Panc1 (cell line): ENCODE data around the gene GSS. TPM values are rescaled to one million over a fixed set of nuclear protein-coding genes. Genes with fewer than 3 reads are reported as not detected.

ENCODE experiments used
- ATAC-seq: fragments of 200-7000 bp; cut with Tn5 transposase; 2 replicates; pipeline ENCODE4 v1.9.1; 2020; ENCODE audit warnings: mild to moderate bottlenecking, moderate library complexity
- BruUV-seq: library from RNA; stranded (reverse); fragments of 400-500 nt; replicated peaks from 2 replicates; lab custom pipeline; 2021; lab: Mats Ljungman, UMichigan
- CTCF ChIA-PET: fragments of 300-600 bp; sonication (Branson Sonifier 250); formaldehyde crosslinking; loops from one replicate; lab custom pipeline; 2022; ENCODE audit warnings: antibody characterized with exemption; lab: Charles Lee
- POLR2A ChIA-PET: fragments of 300-600 bp; sonication (Branson Sonifier 250); formaldehyde crosslinking; loops from one replicate; lab custom pipeline; 2022; ENCODE audit warnings: antibody characterized with exemption; lab: Charles Lee
- DNase-seq: peaks from one replicate; pipeline ENCODE4 v3.0.0-alpha.2; 2010; ENCODE audit warnings: low read depth, low spot score
- H3K27ac ChIP-seq: 2 replicates; pipeline ENCODE4 v1.5.1; 2011; ENCODE audit warnings: mild to moderate bottlenecking, low read length, inconsistent platforms
- H3K27me3 ChIP-seq: fragments of 200-500 bp; sonication (Bioruptor generic); 2 replicates; pipeline ENCODE4 v1.6.0; 2014; ENCODE audit warnings: low read length, inconsistent platforms; ENCODE audit not compliant: control insufficient read depth, insufficient read depth
- H3K36me3 ChIP-seq: fragments of 200-500 bp; sonication (Bioruptor generic); 2 replicates; pipeline ENCODE4 v1.5.1; 2014; ENCODE audit warnings: inconsistent platforms, mild to moderate bottlenecking, low read length, moderate library complexity; ENCODE audit not compliant: control insufficient read depth, insufficient read depth
- H3K4me1 ChIP-seq: 2 replicates; pipeline ENCODE4 v1.5.1; 2011; ENCODE audit warnings: inconsistent platforms, mild to moderate bottlenecking, low read length, moderate library complexity; ENCODE audit not compliant: control insufficient read depth, insufficient read depth
- H3K4me3 ChIP-seq, 2 experiments: 2 replicates each; pipeline ENCODE4 v1.5.1; 2011 to 2012; ENCODE audit warnings: low read depth in 2 of 2, low read length in 2 of 2, mild to moderate bottlenecking in 2 of 2, inconsistent platforms in 1 of 2, moderate library complexity in 1 of 2
- H3K9me3 ChIP-seq: fragments of 200-500 bp; sonication (Bioruptor generic); 2 replicates; pipeline ENCODE4 v1.5.1; 2014; ENCODE audit warnings: low read depth, mild to moderate bottlenecking, inconsistent platforms, low read length, moderate library complexity; ENCODE audit not compliant: control insufficient read depth, insufficient read depth
- POLR2AphosphoS5 ChIP-seq: IDR thresholded peaks from 2 replicates; pipeline ENCODE4 v1.6.1; 2012; ENCODE audit warnings: mild to moderate bottlenecking, low read depth, low read length, moderate library complexity
- SIN3A ChIP-seq: IDR thresholded peaks from 2 replicates; pipeline ENCODE4 v1.6.1; 2012; ENCODE audit warnings: low read depth, mild to moderate bottlenecking, low read length, moderate library complexity, borderline replicate concordance; ENCODE audit not compliant: insufficient read depth
- TCF7L2 ChIP-seq: IDR thresholded peaks from 2 replicates; pipeline ENCODE4 v1.6.1; 2011; ENCODE audit warnings: mild to moderate bottlenecking, low read depth, low read length, inconsistent platforms
- in situ Hi-C: cut with HindIII; loops from 2 replicates; pipeline ENCODE4 v1.10.0; 2016; ENCODE audit warnings: low sequenced_read_pairs, low pct_unique_long_range_greater_than_20kb
- intact Hi-C: fragments of 100-400 bp; cut with micrococcal nuclease; formaldehyde crosslinking; loops from one replicate; pipeline ENCODE4 v1.10.0; 2022; ENCODE audit not compliant: unreplicated experiment
- total RNA-seq: library from RNA; stranded (reverse); gene quantifications from one replicate; pipeline ENCODE4 v1.2.1, GENCODE V29; 2021; ENCODE audit not compliant: unreplicated experiment
- TF ChIP-seq, protein P1 (sequence below), 2 experiments: IDR thresholded peaks; 2 replicates each; pipeline ENCODE4 v1.6.1; 2011 to 2012; ENCODE audit warnings: low read depth in 2 of 2, control low read depth in 1 of 2, low read length in 1 of 2, mild to moderate bottlenecking in 1 of 2, moderate library complexity in 1 of 2; ENCODE audit not compliant: insufficient read depth in 1 of 2
- TF ChIP-seq, protein P2 (sequence below): fragments of 450-650 bp; IDR thresholded peaks from 2 replicates; pipeline ENCODE4 v1.5.1; 2017; ENCODE audit warnings: mild to moderate bottlenecking

The GSS gene
- total RNA-seq, 1 experiment from 2014 or later: 64.8 TPM

DNA sequence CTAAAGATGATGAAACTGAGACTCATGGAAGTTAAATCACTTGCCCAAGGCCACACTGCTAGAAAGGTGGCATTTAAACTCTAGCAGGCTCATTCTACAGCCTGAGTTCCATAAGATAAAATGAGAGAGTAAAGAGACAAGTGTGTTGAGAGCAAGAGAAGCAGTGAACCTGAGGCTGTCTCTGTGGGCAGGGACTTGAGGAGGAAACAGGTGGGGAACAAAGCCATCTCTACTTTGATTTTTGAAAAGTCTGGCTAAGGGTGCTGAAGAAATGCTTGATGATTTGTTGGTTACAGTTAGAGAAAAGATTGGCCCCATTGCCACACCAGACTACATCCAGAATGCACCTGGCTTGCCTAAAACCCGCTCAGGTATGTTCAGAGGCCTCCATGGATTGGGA is 29.0 kb downstream of the GSS start:
- in situ Hi-C loops (no loop called here), intact Hi-C loops (no loop called here)
- Histone ChIP-seq H3K27me3 (no peaks in the 10 kb centered on the region), H3K36me3 (no peaks in the 10 kb centered on the region; the same call in 1 of the 2 replicates), H3K4me3 (no peak overlapping the region), H3K4me1 (no peaks in the 10 kb centered on the region), H3K27ac (no peak overlapping the region), H3K9me3 (no peaks in the 10 kb centered on the region)
- no TSS peak for BruUV-seq
- DNase-seq (no peak), ATAC-seq (no peak)
- TF ChIP-seq, protein P1, sequence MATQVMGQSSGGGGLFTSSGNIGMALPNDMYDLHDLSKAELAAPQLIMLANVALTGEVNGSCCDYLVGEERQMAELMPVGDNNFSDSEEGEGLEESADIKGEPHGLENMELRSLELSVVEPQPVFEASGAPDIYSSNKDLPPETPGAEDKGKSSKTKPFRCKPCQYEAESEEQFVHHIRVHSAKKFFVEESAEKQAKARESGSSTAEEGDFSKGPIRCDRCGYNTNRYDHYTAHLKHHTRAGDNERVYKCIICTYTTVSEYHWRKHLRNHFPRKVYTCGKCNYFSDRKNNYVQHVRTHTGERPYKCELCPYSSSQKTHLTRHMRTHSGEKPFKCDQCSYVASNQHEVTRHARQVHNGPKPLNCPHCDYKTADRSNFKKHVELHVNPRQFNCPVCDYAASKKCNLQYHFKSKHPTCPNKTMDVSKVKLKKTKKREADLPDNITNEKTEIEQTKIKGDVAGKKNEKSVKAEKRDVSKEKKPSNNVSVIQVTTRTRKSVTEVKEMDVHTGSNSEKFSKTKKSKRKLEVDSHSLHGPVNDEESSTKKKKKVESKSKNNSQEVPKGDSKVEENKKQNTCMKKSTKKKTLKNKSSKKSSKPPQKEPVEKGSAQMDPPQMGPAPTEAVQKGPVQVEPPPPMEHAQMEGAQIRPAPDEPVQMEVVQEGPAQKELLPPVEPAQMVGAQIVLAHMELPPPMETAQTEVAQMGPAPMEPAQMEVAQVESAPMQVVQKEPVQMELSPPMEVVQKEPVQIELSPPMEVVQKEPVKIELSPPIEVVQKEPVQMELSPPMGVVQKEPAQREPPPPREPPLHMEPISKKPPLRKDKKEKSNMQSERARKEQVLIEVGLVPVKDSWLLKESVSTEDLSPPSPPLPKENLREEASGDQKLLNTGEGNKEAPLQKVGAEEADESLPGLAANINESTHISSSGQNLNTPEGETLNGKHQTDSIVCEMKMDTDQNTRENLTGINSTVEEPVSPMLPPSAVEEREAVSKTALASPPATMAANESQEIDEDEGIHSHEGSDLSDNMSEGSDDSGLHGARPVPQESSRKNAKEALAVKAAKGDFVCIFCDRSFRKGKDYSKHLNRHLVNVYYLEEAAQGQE (IDR thresholded peaks at IDR 0.05; ENCODE audit: insufficient read depth in 1 of 2, low read depth in 2 of 2, low read length in 1 of 2): no peak
- no peak for TF ChIP-seq TCF7L2
- no peak for TF ChIP-seq POLR2AphosphoS5
- TF ChIP-seq, protein P2, sequence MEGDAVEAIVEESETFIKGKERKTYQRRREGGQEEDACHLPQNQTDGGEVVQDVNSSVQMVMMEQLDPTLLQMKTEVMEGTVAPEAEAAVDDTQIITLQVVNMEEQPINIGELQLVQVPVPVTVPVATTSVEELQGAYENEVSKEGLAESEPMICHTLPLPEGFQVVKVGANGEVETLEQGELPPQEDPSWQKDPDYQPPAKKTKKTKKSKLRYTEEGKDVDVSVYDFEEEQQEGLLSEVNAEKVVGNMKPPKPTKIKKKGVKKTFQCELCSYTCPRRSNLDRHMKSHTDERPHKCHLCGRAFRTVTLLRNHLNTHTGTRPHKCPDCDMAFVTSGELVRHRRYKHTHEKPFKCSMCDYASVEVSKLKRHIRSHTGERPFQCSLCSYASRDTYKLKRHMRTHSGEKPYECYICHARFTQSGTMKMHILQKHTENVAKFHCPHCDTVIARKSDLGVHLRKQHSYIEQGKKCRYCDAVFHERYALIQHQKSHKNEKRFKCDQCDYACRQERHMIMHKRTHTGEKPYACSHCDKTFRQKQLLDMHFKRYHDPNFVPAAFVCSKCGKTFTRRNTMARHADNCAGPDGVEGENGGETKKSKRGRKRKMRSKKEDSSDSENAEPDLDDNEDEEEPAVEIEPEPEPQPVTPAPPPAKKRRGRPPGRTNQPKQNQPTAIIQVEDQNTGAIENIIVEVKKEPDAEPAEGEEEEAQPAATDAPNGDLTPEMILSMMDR: no peak
- TF ChIP-seq SIN3A: no peak
- POLR2A ChIA-PET: no interaction called here
- CTCF ChIA-PET: no interaction called here

DNA sequence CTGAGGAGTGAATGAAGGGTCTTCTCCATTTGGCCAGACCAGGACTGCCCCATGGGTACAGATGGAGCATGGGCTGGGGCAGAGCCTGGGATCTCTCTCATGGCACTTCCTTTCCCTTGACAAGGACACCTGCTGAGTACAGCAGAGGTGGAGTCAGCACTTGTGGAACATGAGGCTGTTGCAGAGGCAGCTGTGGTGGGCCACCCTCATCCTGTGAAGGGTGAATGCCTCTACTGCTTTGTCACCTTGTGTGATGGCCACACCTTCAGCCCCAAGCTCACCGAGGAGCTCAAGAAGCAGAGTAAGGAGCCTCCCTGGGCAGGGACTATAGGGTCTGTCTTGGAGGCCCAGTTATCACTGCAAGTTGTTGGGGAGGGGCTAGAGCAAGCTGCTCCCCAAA is 29.6 kb downstream of the GSS start:
- Histone ChIP-seq H3K4me3 (no peak overlapping the region), H3K27me3 (no peaks in the 10 kb centered on the region), H3K9me3 (no peaks in the 10 kb centered on the region), H3K27ac (no peak overlapping the region), H3K4me1 (no peaks in the 10 kb centered on the region), H3K36me3 (no peaks in the 10 kb centered on the region; the same call in 1 of the 2 replicates)
- CTCF ChIA-PET: no interaction called here
- ATAC-seq (no peak), DNase-seq (no peak)
- BruUV-seq: no TSS peak
- in situ Hi-C loops: no loop called here
- POLR2A ChIA-PET: no interaction called here
- TF ChIP-seq, protein P2: no peak
- TF ChIP-seq, protein P1 (IDR thresholded peaks at IDR 0.05; ENCODE audit: insufficient read depth in 1 of 2, low read depth in 2 of 2, low read length in 1 of 2): no peak
- TF ChIP-seq TCF7L2 (no peak), SIN3A (no peak), POLR2AphosphoS5 (no peak)
- intact Hi-C loops: no loop called here
